ENCODE results near the gene LZTFL1.
A peak's percentile ranks its signal among the peaks of the same experiment; 100 is the strongest.

Gene LZTFL1

GRCh38 chr3:45841757-45842491, at the start of gene LZTFL1:
Gene LZTFL1 (minus strand): TSS chr3:45842119. CDS start chr3:45841991, 128 bp downstream.
- FAIRE-seq (peak; percentile 95), DNase-seq (ENCODE audit: extremely low spot score, insufficient read length, low read depth) (peak; percentile 80)

- FAIRE-seq (no peak), DNase-seq (ENCODE audit: extremely low spot score, insufficient read length, low read depth) (no peak)
Observed at GRCh38 chr3:45890405-45890804, 48.5 kb upstream of the LZTFL1 start.

GRCh38 chr3:45889337-45889736, 47.4 kb upstream of the LZTFL1 start:
- DNase-seq (ENCODE audit: extremely low spot score, insufficient read length, low read depth): no peak
- FAIRE-seq: no peak

- no peak for FAIRE-seq
- no peak for DNase-seq (ENCODE audit: extremely low spot score, insufficient read length, low read depth)
Observed at GRCh38 chr3:45887759-45888511, 46.0 kb upstream of the LZTFL1 start.

- DNase-seq (ENCODE audit: extremely low spot score, insufficient read length, low read depth) (no peak), FAIRE-seq (no peak)
Observed at GRCh38 chr3:45887285-45887684, 45.4 kb upstream of the LZTFL1 start.

- no peak for FAIRE-seq
Observed at GRCh38 chr3:45885979-45886705, 44.2 kb upstream of the LZTFL1 start, which contains the start of gene CCR9. Gene CCR9 (plus strand): TSS chr3:45886543. CDS start chr3:45894934, 8,391 bp downstream.

GRCh38 chr3:45884368-45885201, 42.7 kb upstream of the LZTFL1 start:
- DNase-seq (ENCODE audit: extremely low spot score, insufficient read length, low read depth) (no peak), FAIRE-seq (peak; percentile 61)

More at GRCh38 chr3:45885979-45886705, 44.2 kb upstream of the LZTFL1 start, which contains the start of gene CCR9:
- DNase-seq (ENCODE audit: extremely low spot score, insufficient read length, low read depth): no peak

- peak; percentile 67 for FAIRE-seq
- no peak for DNase-seq (ENCODE audit: extremely low spot score, insufficient read length, low read depth)
Observed at GRCh38 chr3:45881078-45882022, 39.4 kb upstream of the LZTFL1 start.

GRCh38 chr3:45880725-45881077, 38.8 kb upstream of the LZTFL1 start:
- peak; percentile 26 for FAIRE-seq
- DNase-seq (ENCODE audit: extremely low spot score, insufficient read length, low read depth): no peak

- DNase-seq (ENCODE audit: extremely low spot score, insufficient read length, low read depth) (no peak), FAIRE-seq (no peak)
Observed at GRCh38 chr3:45878124-45878523, 36.2 kb upstream of the LZTFL1 start.

- no peak for DNase-seq (ENCODE audit: extremely low spot score, insufficient read length, low read depth)
- FAIRE-seq: no peak
Observed at GRCh38 chr3:45874677-45875346, 32.9 kb upstream of the LZTFL1 start.

GRCh38 chr3:45873638-45874037, 31.7 kb upstream of the LZTFL1 start:
- FAIRE-seq (no peak), DNase-seq (ENCODE audit: extremely low spot score, insufficient read length, low read depth) (no peak)

GRCh38 chr3:45873036-45873435, 31.1 kb upstream of the LZTFL1 start:
- DNase-seq (ENCODE audit: extremely low spot score, insufficient read length, low read depth): no peak
- no peak for FAIRE-seq

GRCh38 chr3:45872569-45872968, 30.6 kb upstream of the LZTFL1 start:
- FAIRE-seq: no peak
- no peak for DNase-seq (ENCODE audit: extremely low spot score, insufficient read length, low read depth)

- DNase-seq (ENCODE audit: extremely low spot score, insufficient read length, low read depth): no peak
- FAIRE-seq: no peak
Observed at GRCh38 chr3:45871780-45872179, 29.9 kb upstream of the LZTFL1 start.

GRCh38 chr3:45870099-45870498, 28.2 kb upstream of the LZTFL1 start:
- FAIRE-seq (no peak), DNase-seq (ENCODE audit: extremely low spot score, insufficient read length, low read depth) (no peak)

GRCh38 chr3:45869638-45870037, 27.7 kb upstream of the LZTFL1 start:
- DNase-seq (ENCODE audit: extremely low spot score, insufficient read length, low read depth) (no peak), FAIRE-seq (no peak)

GRCh38 chr3:45868650-45869049, 26.7 kb upstream of the LZTFL1 start:
- DNase-seq (ENCODE audit: extremely low spot score, insufficient read length, low read depth) (no peak), FAIRE-seq (no peak)

Measured in GM18507 (cell line).